Ammon's horn (tissue), 1 donor: ENCODE data around the gene IBA57.
"Not testable (repeated sequence)": the region's sequence is repeated elsewhere in the genome, so short reads cannot be mapped to it uniquely, and the experiment has no call there.

Experiments used
- DNase-seq: peaks from one replicate; pipeline ENCODE4 v3.0.0-alpha.2; 2016; ENCODE audit warnings: low spot score

The IBA57 gene

DNA sequence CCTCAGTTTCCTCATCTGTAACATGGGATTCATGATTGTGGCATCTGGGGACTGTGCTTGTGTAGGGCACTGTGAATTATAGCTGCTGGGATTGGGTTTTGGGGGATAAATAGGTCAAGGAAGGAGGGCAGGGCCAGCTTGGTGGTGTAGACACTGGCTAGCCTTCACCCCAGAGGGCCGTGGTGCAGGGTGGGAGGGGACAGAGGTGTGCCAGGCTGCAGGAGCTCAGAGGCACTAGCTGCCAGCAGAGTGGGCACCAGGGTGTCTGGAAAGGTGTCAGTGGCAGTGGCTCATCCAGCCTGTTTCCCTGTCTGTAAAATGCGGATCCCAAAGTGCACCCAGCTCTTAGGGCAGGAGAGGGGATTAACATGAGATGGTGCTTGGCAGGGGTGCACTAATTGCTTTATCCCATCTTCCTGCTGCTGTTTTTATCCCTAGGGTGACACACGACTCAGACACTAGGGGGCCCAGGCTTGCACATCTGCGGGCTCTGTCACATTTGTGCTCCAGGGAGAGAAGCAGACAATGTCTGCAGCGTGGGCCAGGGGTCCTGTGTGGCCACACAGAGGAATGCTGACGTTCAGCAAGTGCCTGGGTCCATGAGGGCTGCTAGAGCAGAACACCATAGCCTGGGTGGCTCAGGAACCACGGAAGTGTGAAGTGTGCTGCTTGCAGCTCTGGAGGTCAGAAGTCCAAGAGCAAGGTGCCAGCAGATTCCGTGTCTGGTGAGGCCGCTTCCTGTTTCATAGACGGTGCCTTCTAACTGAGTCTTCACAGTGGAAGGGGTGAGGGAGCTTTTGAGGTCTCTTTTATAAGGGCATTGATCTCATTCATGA is 61.6 kb downstream of the IBA57 start:
- DNase-seq = no peak

DNA sequence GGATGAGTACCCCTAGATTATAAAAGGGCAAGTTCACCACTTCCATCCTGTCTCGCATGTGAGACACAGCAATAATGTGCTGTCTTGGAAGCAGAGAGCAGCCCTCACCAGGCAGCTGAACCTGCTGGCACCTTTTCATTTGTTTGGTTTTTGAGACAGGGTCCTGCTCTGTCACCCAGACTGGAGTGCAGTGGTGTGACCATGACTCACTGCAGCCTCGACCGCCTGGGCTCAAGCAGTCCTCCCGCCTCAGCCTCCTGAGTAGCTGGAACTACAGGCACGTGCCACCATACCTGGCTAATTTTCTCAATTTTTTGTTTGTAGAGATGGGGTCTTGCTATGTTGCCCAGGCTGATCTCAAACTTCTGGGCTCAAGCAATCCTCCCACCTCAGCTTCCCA is 62.5 kb downstream of the IBA57 start:
- DNase-seq = not testable (repeated sequence)

DNA sequence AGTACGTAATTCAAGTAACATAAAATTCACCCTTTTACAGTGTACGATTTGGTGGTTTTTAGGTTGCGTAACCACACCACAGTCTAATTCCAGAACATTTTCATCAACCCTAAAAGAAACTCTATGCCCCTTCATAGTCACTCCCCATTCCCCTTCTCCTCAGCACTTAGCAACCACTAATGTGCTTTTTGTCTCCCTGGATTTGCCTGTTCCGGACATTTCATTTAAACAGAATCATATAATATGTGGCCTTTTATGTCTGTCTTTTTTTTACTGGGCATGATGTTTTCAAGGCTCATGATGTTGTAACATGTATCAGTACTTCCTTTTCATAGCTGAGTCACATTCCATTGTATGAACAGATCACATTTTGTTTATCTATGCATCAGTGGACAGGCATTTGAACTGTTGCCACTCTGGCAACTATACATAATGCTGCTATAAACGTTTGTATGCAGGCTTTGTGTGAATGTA is 63.0 kb downstream of the IBA57 start:
- DNase-seq = no peak

DNA sequence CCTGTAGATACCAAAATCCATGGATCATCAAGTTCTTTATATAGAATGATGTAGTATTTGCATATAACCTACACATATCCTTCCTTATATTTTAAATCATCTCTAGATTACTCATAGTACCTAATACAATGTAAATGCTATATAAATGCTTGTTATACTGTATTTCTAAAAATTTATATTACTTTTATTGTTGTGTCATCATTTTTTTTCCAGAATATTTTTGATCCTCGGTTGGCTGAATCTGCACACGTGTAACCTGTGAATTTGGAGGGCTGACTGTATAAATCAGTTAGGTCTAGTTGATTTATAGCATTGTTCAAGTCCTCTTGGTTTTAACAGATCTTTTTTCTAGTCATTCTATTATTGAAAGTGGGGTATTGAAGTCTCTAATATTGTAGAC is 65.6 kb downstream of the IBA57 start:
- no peak for DNase-seq
